Breast epithelium (tissue), 3 donors: ENCODE data around the gene RCOR2.

Experiments used
- CTCF ChIP-seq, 3 donors: fragments of 450-650 bp; IDR thresholded peaks; one replicate each; pipeline ENCODE4 v1.5.1; 2016 to 2017; ENCODE audit warnings: antibody characterized with exemption in 3 of 3, mild to moderate bottlenecking in 3 of 3, moderate library complexity in 3 of 3
- POLR2A ChIP-seq: fragments of 450-650 bp; IDR thresholded peaks from one replicate; pipeline ENCODE4 v1.6.1; 2016; ENCODE audit warnings: antibody characterized with exemption, mild to moderate bottlenecking, moderate library complexity
- POLR2AphosphoS5 ChIP-seq, 3 donors: sonication (generic); formaldehyde crosslinking; IDR thresholded peaks; one replicate each; pipeline ENCODE4 v1.6.1; 2017; ENCODE audit warnings: antibody characterized with exemption in 3 of 3

GRCh38 chr11:63910675-63911074, 6.3 kb downstream of the RCOR2 start:
- TF ChIP-seq CTCF (IDR thresholded peaks at IDR 0.05) (no peak), POLR2A (no peak), POLR2AphosphoS5 (IDR thresholded peaks at IDR 0.05) (no peak)
